Upper lobe of left lung (tissue), 6 donors: ENCODE measurements around the gene SCGB1C2. TPM values are rescaled to one million over a fixed set of nuclear protein-coding genes. Genes with fewer than 3 reads are reported as not detected.

Source experiments
- ATAC-seq, 2 donors: fragments of 200-7000 bp; cut with Tn5 transposase; one replicate each; pipeline ENCODE4 v1.9.1; 2022; ENCODE audit warnings: mild to moderate bottlenecking in 2 of 2, moderate library complexity in 2 of 2; ENCODE audit not compliant: low FRiP score in 2 of 2
- DNase-seq, 2 donors: peaks; one replicate each; pipeline ENCODE4 v3.0.0-alpha.2; 2019 to 2020
- H3K27ac ChIP-seq, 4 donors: fragments of 200-600 bp; sonication (generic); one replicate each; pipeline ENCODE4 v1.5.1; 2016 to 2019
- H3K27me3 ChIP-seq, 4 donors: fragments of 200-600 bp; sonication (generic); one replicate each; pipeline ENCODE4 v1.5.1; 2017 to 2019
- H3K36me3 ChIP-seq, 4 donors: fragments of 200-600 bp; sonication (generic); one replicate each; pipeline ENCODE4 v1.5.1; 2016 to 2019
- H3K4me1 ChIP-seq, 4 donors: fragments of 200-600 bp; sonication (generic); one replicate each; pipeline ENCODE4 v1.5.1; 2018 to 2019
- H3K4me3 ChIP-seq, 4 donors: fragments of 200-600 bp; sonication (generic); one replicate each; pipeline ENCODE4 v1.5.1; 2017 to 2019; ENCODE audit warnings: mild to moderate bottlenecking in 2 of 4, moderate library complexity in 1 of 4
- H3K9me3 ChIP-seq, 4 donors: fragments of 200-600 bp; sonication (generic); one replicate each; pipeline ENCODE4 v1.5.1; 2018 to 2019
- CTCF ChIP-seq, 6 experiments: fragments of 450-650 bp in 4 of 6; fragments of 200-600 bp in 2 of 6; sonication (generic) in 2 of 6; IDR thresholded peaks; one replicate each; pipeline ENCODE4 v1.5.1; 2016 to 2019; ENCODE audit warnings: antibody characterized with exemption in 6 of 6
- EP300 ChIP-seq, 4 donors: sonication (generic); formaldehyde crosslinking; IDR thresholded peaks; one replicate each; pipeline ENCODE4 v1.5.1; 2017; ENCODE audit warnings: antibody characterized with exemption in 4 of 4, control low read depth in 2 of 4
- POLR2A ChIP-seq, 4 donors: fragments of 450-650 bp; IDR thresholded peaks; one replicate each; pipeline ENCODE4 v1.5.1; 2016 to 2017; ENCODE audit warnings: antibody characterized with exemption in 4 of 4, mild to moderate bottlenecking in 2 of 4
- POLR2AphosphoS5 ChIP-seq, 2 donors: sonication (generic); formaldehyde crosslinking; IDR thresholded peaks; one replicate each; pipeline ENCODE4 v1.5.1; 2017; ENCODE audit warnings: antibody characterized with exemption in 2 of 2
- WGBS, 2 donors: methylation state at CpG; one replicate each; pipeline ENCODE4 v1.1.5; 2017 to 2018; 5-methylcytosine and 5-hydroxymethylcytosine counted together
- total RNA-seq, 6 donors: library from RNA; depleted of rRNA in 4 of 6; stranded (reverse); fragments of >200 nt in 4 of 6; gene quantifications; one replicate each; pipeline versions ENCODE4 v1.1.0 to v1.2.1, GENCODE V29; 2016 to 2021
- donor health status: DM: no; HTN: no; CAD: no; lungs with moderate emphysema.
- donor health status: DM: no; HTN: yes; CAD: no; lungs with severe emphysema.

The SCGB1C2 gene
- total RNA-seq, 6 donors from 2014 or later = not detected

- DNase-seq = no peak
- H3K9me3 ChIP-seq = no peaks in the 10 kb centered on the region
- peaks cover 20 to 35% (median 23%) of the 10 kb centered on the region in 4 donors for H3K4me1 ChIP-seq
- ATAC-seq = no peak
- H3K4me3 ChIP-seq = no peak overlapping the region
- H3K27ac ChIP-seq = no peak overlapping the region
- H3K27me3 ChIP-seq = peaks cover 2 to 20% (median 12%) of the 10 kb centered on the region in 4 donors
- no peak for TF ChIP-seq EP300 (IDR thresholded peaks at IDR 0.05)
- TF ChIP-seq POLR2A (IDR thresholded peaks at IDR 0.05) = no peak
- TF ChIP-seq CTCF (IDR thresholded peaks at IDR 0.05) = no peak
- no peak for TF ChIP-seq POLR2AphosphoS5 (IDR thresholded peaks at IDR 0.05)
- no peaks in the 10 kb centered on the region for H3K36me3 ChIP-seq
- 85 to 89% methylated on average over 11 to 12 of the region's 12 CpGs for WGBS, 2 donors
Observed at GRCh38 chr17:178292-179065, 41.1 kb downstream of the SCGB1C2 start.

- Histone ChIP-seq H3K4me3 (no peak overlapping the region), H3K27ac (no peak overlapping the region), H3K4me1 (peaks cover 20 to 35% (median 23%) of the 10 kb centered on the region in 4 donors), H3K9me3 (no peaks in the 10 kb centered on the region), H3K36me3 (no peaks in the 10 kb centered on the region), H3K27me3 (peaks cover 2 to 20% (median 12%) of the 10 kb centered on the region in 4 donors)
- DNase-seq = no peak
- 67 to 68% methylated on average over 5 of the region's 5 CpGs for WGBS, 2 donors
- ATAC-seq = no peak
- TF ChIP-seq POLR2A (IDR thresholded peaks at IDR 0.05) (no peak), CTCF (IDR thresholded peaks at IDR 0.05) (no peak)
Observed at GRCh38 chr17:179066-179432, 41.7 kb downstream of the SCGB1C2 start.

DNA sequence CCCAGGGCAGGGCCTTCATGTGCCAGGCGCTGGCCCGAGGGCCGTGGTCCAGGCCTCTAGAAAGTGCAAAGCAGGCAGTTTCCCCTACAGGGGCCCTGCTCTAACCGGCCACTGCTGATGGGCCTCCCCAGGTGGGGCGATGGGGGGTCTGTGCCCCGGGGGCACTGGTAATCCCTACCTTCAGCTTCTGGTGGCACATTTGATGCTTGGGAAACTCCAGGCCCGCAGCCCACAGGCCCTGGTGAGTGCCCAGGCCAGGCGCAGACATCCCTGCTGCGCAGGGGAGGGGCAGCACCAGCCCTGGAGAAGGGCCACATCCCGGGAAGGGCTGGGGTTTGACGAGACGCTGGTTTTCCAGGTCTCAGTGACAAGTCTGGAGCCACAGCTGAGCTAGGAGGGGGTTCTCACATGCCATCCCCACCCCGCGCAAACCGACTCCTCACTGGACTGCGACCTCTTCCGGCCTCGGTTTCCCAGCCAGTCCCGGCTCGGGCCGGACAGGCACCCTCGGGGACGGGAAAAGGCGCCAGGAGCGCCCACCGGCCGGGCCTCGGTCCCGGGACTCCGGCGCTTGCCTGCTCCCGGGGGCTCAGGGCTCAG, 42.5 kb downstream of the SCGB1C2 start:
- Histone ChIP-seq H3K9me3 (no peaks in the 10 kb centered on the region), H3K4me3 (peak overlapping the region; percentile 3 to 56 (median 46)), H3K4me1 (peaks cover 20 to 35% (median 23%) of the 10 kb centered on the region in 4 donors), H3K36me3 (no peaks in the 10 kb centered on the region), H3K27me3 (peaks cover 2 to 20% (median 12%) of the 10 kb centered on the region in 4 donors), H3K27ac (peak overlapping the region in 3 of 4 donors; percentile 62 to 80 (median 70))
- DNase-seq (no peak), ATAC-seq (no peak)
- 50 to 70% methylated on average over 4 to 13 of the region's 32 CpGs for WGBS, 2 donors
- TF ChIP-seq CTCF (IDR thresholded peaks at IDR 0.05) (no peak), POLR2AphosphoS5 (IDR thresholded peaks at IDR 0.05) (no peak), POLR2A (IDR thresholded peaks at IDR 0.05) (no peak), EP300 (IDR thresholded peaks at IDR 0.05) (no peak)

- peak overlapping the region in 3 of 4 donors; percentile 62 to 80 (median 70) for H3K27ac ChIP-seq
- H3K4me3 ChIP-seq = peak overlapping the region; percentile 10 to 56 (median 46)
- no peaks in the 10 kb centered on the region for H3K36me3 ChIP-seq
- DNase-seq = peak in 1 of 2 donors; percentile 85
- WGBS, 2 donors = 3% methylated on average over 51 of the region's 112 CpGs; no CpG with 5 or more reads in 1 of the 2 donors
- TF ChIP-seq POLR2AphosphoS5 (IDR thresholded peaks at IDR 0.05) (no peak), CTCF (IDR thresholded peaks at IDR 0.05) (no peak), EP300 (IDR thresholded peaks at IDR 0.05) (no peak), POLR2A (IDR thresholded peaks at IDR 0.05) (no peak)
- H3K4me1 ChIP-seq = peaks cover 20 to 41% (median 23%) of the 10 kb centered on the region in 4 donors
- H3K27me3 ChIP-seq = peaks cover 2 to 20% (median 12%) of the 10 kb centered on the region in 4 donors
- no peaks in the 10 kb centered on the region for H3K9me3 ChIP-seq
- peak in 1 of 2 donors; percentile 22 for ATAC-seq
Observed at GRCh38 chr17:180381-181244, 43.2 kb downstream of the SCGB1C2 start.
